Daoy (cell line): ENCODE data around the gene FNDC3B. TPM values are rescaled to one million over a fixed set of nuclear protein-coding genes. Genes with fewer than 3 reads are reported as not detected.

Source experiments
- DNase-seq: peaks from one replicate; pipeline ENCODE4 v3.0.0-alpha.2; 2015; ENCODE audit warnings: low read depth
- total RNA-seq: library from RNA; depleted of rRNA; stranded (reverse); fragments of >200 nt; shearing (Covaris generic); gene quantifications from 2 replicates; pipeline ENCODE4 v1.2.3, GENCODE V29; 2014

FNDC3B gene
- total RNA-seq, 1 experiment from 2014 or later: 84.3 TPM

- DNase-seq: no peak
These were observed 352.4 kb downstream of the FNDC3B start for GRCh38 chr3:172391592-172392302.

GRCh38 chr3:172394692-172395091 is 355.3 kb downstream of the FNDC3B start:
- DNase-seq: no peak

GRCh38 chr3:172396400-172396799 is 357.0 kb downstream of the FNDC3B start:
- DNase-seq: no peak

GRCh38 chr3:172397716-172398405 is 358.5 kb downstream of the FNDC3B start:
- DNase-seq: no peak

- no peak for DNase-seq
These were observed 359.1 kb downstream of the FNDC3B start for GRCh38 chr3:172398484-172398883.

GRCh38 chr3:172402090-172402489 is 362.7 kb downstream of the FNDC3B start:
- DNase-seq: no peak

GRCh38 chr3:172402892-172403643 is 363.7 kb downstream of the FNDC3B start:
- DNase-seq: no peak

- DNase-seq: no peak
These were observed 365.0 kb downstream of the FNDC3B start for GRCh38 chr3:172404237-172404962.

GRCh38 chr3:172405914-172406313 is 366.5 kb downstream of the FNDC3B start:
- no peak for DNase-seq

- DNase-seq: no peak
These were observed 368.5 kb downstream of the FNDC3B start for GRCh38 chr3:172407872-172408271.

- peak; percentile 23 for DNase-seq
These were observed 371.5 kb downstream of the FNDC3B start for GRCh38 chr3:172410702-172411477.

- no peak for DNase-seq
These were observed 372.1 kb downstream of the FNDC3B start for GRCh38 chr3:172411478-172411947.

GRCh38 chr3:172415323-172415722 is 375.9 kb downstream of the FNDC3B start:
- DNase-seq: no peak

- DNase-seq: no peak
These were observed 398.3 kb downstream of the FNDC3B start for GRCh38 chr3:172437713-172438112.

GRCh38 chr3:172438186-172438585 is 398.8 kb downstream of the FNDC3B start:
- DNase-seq: no peak

- DNase-seq: no peak
These were observed 402.2 kb downstream of the FNDC3B start for GRCh38 chr3:172441581-172441980.

GRCh38 chr3:172442606-172443005 is 403.2 kb downstream of the FNDC3B start:
- no peak for DNase-seq

GRCh38 chr3:172444821-172445220 is 405.4 kb downstream of the FNDC3B start:
- no peak for DNase-seq

- DNase-seq: no peak
These were observed 406.8 kb downstream of the FNDC3B start for GRCh38 chr3:172446198-172446597.

- no peak for DNase-seq
These were observed 408.5 kb downstream of the FNDC3B start, which contains the start of gene GHSR for GRCh38 chr3:172447611-172448579. Gene GHSR, minus strand, starts transcription at chr3:172448456. Its CDS starts 43 bp downstream, at chr3:172448413.
